HG03139 (cell line): ENCODE data around the gene PTPRG.

Experiments used
- ATAC-seq: cut with Tn5 transposase; IDR thresholded peaks from one replicate; pipeline ENCODE4 v1.9.1; 2021; ENCODE audit not compliant: unreplicated experiment

PTPRG gene

GRCh38 chr3:61877359-61878138 is 316.2 kb downstream of the PTPRG start:
- ATAC-seq: peak; percentile 98

DNA sequence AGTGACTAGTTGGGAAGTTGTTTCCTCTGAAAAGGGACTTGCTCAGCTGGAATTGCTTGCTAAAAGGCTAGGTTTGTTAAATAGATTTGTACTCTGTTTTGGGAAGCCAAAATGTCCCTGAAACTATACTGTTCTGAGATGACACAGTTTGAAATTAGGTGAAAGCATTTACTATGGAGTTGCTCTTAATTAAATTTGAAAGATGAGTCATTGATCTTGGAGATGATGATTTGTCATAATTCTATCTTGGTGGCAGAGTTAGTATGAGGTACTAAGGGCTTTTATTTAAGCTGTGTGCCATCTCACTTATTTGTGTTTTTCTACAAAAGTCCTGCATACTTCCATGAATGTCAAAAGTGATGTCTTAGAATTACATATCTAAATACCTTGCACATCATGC is 320.9 kb downstream of the PTPRG start:
- ATAC-seq: no peak

GRCh38 chr3:61884794-61885193 is 323.4 kb downstream of the PTPRG start:
- ATAC-seq: no peak

DNA sequence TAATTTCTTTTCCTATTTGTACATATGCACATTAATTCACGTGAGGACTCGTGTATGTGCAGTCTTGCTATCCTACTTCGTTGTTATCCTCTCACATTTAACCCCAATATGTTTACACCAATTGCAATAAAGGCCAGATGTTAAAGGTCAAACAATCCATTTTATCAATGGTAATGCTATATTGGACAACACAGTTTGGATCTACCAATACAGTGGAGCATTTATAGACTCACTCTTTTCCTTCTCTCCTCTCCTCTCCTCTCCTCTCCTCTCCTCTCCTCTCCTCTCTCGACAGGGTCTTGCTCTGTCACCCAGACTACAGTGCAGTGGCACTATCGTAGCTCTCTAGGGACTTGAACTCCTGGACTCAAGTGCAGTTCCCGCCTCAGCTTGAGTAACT is 324.0 kb downstream of the PTPRG start:
- no peak for ATAC-seq

DNA sequence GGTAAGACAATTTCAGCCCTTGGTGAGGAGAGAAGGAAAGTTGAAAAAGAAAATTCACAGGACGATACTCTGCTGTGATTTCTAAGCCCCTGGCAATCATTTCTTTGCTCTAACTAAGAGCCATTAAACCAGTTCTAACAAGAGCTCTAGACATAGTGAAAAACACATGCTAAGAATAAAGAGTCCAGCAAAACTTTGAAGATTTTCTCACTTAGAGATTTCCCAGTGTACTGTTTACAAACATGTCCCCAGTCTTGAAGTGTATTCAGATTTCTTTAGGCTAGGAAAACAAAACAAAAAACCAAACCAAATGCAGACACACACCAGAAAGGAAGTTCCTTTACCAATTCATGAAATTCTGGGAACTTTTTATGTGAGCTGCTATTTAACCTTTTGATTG is 325.8 kb downstream of the PTPRG start:
- no peak for ATAC-seq

GRCh38 chr3:61889259-61889658 is 327.9 kb downstream of the PTPRG start:
- ATAC-seq: no peak

GRCh38 chr3:61890167-61890566 is 328.8 kb downstream of the PTPRG start:
- ATAC-seq: no peak

- ATAC-seq: no peak
Measured at GRCh38 chr3:61890586-61890985, 329.2 kb downstream of the PTPRG start.

DNA sequence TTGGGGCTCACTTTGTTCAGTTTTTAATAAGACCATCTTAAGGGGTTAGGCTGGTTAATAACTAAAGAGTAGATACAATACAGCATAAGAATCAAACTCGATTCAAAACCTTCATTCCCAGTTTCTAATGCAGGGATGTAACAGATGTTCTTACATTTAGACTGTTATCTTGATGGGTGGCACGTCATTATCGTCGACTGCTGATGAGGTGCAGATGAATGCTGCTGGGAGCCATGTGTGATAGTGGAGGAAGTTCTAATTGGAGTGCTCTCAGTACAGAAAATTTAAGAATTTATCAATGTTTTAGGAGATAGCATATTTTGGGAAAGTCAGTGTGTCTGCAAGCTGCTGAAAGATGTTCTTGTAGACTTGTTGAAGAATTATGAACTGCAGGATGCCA is 331.5 kb downstream of the PTPRG start:
- ATAC-seq: no peak

GRCh38 chr3:61893840-61894566 is 332.6 kb downstream of the PTPRG start:
- no peak for ATAC-seq

- peak; percentile 97 for ATAC-seq
Measured at GRCh38 chr3:61894988-61895935, 333.9 kb downstream of the PTPRG start.

GRCh38 chr3:61896251-61896650 is 334.9 kb downstream of the PTPRG start:
- no peak for ATAC-seq

DNA sequence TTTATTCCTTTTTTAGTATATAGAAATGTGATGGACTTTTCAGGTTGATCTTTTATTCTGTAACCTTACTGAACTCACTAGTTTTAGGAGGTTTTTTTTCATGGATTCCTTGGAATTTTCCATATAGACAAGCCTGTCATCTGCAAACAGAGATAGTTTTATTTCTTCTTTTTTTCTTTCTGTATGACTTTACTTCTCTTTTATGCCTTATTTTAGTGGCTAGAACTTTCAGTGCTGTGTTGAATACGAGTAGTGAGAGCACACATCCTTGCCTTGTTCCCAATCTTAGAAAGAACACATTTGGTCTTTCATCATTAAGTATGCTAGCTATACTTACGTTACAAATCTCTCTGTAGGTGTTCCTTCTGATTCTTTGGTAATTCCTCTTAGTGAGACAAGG is 336.5 kb downstream of the PTPRG start:
- ATAC-seq: no peak

- no peak for ATAC-seq
Measured at GRCh38 chr3:61899700-61900462, 338.5 kb downstream of the PTPRG start.

GRCh38 chr3:61901496-61901895 is 340.1 kb downstream of the PTPRG start:
- ATAC-seq: no peak

GRCh38 chr3:61901986-61902385 is 340.6 kb downstream of the PTPRG start:
- ATAC-seq: no peak

DNA sequence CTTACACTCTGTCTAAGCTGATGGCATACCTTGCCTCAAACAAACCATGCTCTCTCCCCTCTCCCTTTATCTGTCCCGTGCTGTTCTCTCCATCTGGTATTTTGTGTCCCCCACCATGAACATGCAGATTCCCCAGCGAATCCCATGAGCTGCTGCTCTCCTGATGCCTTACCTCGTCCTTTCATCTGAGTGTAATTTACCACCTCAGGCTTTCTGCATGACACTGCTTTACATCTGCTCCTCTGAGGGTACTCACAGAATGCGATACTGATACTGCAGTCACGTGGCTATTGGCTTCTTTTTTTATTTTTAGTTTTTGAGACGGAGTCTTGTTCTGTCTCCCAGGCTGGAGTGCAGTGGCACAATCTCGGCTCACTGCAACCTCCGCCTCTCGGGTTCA is 341.7 kb downstream of the PTPRG start:
- ATAC-seq: no peak

DNA sequence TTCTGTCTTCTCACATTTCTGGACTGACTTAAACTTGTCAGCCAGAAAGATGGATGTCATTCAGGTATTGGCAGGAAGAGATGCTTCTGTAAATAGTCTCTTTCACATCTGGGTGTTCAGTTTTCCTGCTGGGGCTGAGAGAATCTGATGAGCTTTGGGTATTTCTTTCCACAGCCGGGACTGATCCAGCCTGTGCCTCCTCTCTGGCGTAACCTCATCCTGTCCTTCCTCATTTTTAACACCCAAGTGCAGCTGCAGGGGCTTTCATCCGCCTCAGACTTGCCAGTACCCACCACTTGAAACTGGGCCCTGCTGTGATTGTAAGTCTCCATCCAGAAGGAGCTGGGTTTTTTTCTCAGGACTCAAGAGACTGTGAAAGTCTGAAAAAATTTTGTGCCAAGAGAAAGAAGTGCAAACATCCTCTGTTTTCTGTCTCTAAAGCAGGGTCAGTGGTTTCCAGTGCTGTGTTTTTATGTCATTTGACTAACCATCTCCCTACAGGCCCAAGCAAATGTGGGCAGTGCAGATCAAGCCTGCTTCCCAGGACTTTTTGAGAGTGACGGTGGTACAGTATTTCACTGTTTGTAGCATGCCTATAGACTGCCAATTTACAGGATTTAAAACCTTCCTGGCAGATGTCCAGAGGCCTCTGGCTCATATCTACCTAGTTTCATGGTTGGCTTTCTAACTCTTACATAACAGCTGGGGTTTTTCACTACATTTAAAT is 342.7 kb downstream of the PTPRG start:
- no peak for ATAC-seq

DNA sequence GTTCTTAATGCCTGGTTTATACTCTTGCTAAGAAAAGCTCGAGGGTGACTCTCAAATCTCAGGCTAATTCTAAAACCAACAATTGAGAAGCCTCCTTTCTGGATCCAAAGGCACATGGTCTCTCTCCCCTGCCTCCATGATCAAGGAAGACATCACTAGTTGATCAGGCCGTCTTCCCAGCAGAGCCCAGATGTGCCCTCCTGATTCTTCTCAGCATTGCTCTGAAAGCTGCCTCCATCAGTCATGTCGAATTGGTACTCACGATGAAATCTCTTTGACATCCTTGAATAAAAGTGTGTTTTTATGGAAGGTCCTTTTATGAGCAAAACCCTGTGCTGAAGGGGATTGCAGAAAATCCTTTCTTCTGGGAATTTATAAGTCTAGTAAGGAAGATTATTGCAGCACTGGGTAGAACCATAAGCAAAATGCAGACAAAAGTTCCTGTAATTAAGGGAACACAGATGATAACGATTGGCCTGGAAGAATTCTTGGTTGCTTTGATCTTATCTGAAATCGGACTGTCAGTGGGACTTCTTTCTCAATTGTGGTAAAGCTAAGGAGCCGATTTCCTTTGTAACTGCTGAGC is 345.9 kb downstream of the PTPRG start:
- no peak for ATAC-seq

GRCh38 chr3:61908382-61908781 is 347.0 kb downstream of the PTPRG start:
- no peak for ATAC-seq
